GM18519 (cell line): ENCODE results near the gene ACBD6.
"Not testable (repeated sequence)": the region's sequence is repeated elsewhere in the genome, so short reads cannot be mapped to it uniquely, and the experiment has no call there.

Experiments
- ATAC-seq: cut with Tn5 transposase; IDR thresholded peaks from one replicate; pipeline ENCODE4 v1.9.1; 2021; ENCODE audit warnings: mild to moderate bottlenecking, moderate library complexity; ENCODE audit not compliant: unreplicated experiment, low FRiP score

Gene ACBD6, protein sequence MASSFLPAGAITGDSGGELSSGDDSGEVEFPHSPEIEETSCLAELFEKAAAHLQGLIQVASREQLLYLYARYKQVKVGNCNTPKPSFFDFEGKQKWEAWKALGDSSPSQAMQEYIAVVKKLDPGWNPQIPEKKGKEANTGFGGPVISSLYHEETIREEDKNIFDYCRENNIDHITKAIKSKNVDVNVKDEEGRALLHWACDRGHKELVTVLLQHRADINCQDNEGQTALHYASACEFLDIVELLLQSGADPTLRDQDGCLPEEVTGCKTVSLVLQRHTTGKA

GRCh38 chr1:180502361-180503279, at the start of gene ACBD6:
ACBD6 (minus strand) TSS chr1:180502577; CDS start chr1:180502266, 311 bp downstream.
- ATAC-seq: peak; percentile 63

DNA sequence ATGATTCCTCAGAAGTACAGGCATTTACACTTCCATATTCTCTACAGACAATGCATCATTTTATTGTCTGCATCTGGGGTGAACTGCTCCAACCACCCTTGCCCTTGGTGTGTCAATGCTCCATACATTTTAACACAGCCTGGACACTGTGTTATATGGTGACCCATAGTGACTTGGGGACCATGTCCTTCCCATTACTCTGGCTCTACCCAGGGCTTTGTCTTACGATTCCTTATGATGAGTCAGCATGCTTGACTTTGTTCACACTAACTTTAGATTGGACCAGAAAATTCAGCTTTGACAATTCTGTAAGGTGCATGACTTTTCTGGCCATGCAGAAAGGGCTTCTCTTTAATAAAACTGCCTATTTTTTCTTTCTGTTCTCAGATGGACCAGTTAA, 49.6 kb upstream of the ACBD6 start:
- no peak for ATAC-seq

GRCh38 chr1:180550241-180550640, 47.9 kb upstream of the ACBD6 start:
- no peak for ATAC-seq

- ATAC-seq: not testable (repeated sequence)
Measured at GRCh38 chr1:180549770-180550169, 47.4 kb upstream of the ACBD6 start.

- no peak for ATAC-seq
Measured at GRCh38 chr1:180548686-180549317, 46.4 kb upstream of the ACBD6 start.

DNA sequence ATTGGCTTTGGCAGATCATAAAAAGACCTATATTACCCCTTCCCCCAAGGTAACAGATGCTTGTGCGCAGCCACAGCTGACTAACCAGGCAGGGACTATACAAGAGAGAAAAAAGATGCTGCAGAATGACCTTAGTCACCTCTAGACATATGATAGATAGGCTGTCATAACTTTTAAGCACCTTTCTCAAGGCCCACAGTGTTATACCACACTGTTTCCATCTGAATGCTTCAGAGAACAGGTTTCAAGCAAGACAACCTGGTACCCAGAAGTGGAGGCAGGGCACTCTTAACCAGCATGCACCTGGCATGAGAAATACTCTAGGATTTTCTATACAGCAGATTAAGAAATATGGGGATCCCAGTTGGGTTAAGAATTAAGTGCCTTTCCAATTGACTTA, 43.6 kb upstream of the ACBD6 start:
- ATAC-seq: no peak

GRCh38 chr1:180544050-180544449, 41.7 kb upstream of the ACBD6 start:
- no peak for ATAC-seq

DNA sequence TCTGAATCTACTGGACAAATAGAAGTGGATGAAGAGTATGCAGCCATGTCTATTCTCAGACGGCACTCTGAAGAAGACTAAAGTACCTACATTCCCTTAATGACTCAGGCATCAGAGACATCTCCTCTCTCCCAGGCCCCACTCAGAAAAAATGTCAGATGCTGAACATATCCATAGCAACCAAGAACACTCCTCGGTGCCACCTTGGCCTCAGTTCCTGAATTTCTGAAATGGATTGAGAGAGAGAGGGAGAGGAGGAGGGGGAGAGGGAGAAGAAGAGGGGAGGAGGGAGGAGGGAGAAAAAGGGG, 40.4 kb upstream of the ACBD6 start:
- no peak for ATAC-seq

DNA sequence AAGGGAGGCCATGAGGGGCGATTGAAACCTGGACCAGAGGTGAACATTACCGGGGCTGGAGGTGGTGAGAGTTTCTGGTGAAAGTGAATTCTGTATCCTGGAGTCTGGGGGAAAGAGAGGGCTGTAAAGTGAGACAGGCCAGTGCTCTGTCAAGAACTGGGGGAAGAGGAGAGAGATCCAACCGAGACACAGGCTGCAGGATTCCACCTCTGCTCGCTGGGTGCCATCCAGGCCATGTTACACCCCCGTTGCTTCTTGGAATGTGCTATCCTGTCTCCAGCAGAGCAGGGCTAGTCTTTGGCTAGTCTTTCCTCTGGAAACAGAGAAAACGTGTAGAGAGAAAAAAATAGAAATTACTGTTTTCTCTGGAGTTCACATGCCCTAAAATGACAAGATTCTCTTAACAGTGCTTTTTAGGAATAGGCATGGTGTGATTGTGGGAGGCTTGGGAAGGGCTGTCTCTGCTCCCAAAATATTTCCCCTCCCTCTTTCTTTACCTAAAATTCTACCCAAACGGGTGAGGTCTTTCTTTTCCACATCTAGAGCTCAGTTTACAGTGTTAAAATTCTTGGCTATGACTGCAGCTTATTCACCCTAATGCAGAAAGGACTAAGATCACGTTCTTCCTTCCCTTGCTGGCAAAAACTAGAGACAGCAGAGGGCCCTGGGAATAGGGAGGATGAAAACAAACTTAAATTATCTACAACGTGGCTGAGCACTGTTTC, 39.9 kb upstream of the ACBD6 start:
- no peak for ATAC-seq

DNA sequence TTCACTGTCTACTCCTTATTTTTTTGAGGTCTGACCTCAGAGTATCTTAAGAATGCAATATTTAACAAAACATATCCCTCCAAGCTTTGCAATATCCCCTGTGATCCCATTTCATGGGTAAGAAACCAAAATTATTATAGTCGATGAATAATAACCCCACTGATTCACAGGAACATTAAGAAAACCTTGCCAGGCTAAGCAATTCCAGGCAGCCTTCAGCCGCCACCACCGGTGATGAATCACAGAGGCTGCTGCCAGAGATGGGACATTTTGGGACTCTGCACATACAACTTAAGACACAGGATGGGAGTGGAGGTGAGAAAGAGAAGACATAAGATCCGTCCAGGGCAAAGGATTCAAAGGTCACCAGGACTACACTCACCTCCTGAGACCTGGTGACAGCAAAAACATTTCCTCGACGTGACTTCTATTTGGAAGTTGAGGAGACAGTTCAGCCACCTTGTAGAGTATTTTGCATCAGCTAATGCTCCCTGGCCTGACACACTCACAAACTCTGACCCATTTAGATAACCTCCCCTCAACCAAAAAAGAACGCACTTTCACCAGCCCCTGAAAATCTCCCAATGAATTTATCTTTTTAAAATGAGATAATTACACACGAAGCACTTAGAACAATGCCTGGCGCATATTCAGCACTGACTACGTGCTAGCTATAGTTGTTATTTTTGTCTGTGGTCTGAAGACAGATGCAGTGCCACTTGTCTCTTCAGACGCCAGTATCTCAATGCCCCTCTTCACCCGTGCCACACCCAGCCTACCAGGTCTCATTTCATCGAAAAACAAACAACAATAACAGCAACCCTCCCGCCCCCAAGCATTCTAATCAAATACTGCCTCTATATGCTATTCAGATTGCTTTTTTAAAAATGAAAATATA, 38.6 kb upstream of the ACBD6 start:
- ATAC-seq: no peak

DNA sequence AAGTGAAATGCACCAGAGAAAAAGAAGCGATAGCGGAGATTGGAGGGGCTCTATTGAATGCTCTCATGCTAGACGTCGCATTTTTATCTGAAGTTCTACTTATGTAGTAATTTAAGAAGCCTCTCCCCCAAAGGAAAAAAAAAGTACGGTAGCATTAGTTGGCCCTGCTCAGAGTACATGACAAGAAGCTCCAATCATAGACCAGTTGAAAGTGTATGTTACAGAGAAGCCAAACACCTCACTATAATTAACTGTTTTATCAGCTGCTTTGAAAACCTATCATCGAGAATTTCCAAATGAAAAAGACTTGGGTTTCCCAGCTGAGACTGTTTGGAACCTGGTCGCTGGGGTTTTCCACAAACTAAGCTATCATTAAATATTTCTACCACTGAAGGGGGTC, 36.8 kb upstream of the ACBD6 start:
- no peak for ATAC-seq

- ATAC-seq: no peak
Measured at GRCh38 chr1:180536821-180537372, 34.5 kb upstream of the ACBD6 start.

GRCh38 chr1:180535418-180535999, 33.1 kb upstream of the ACBD6 start:
- no peak for ATAC-seq

- ATAC-seq: no peak
Measured at GRCh38 chr1:180534214-180534613, 31.8 kb upstream of the ACBD6 start.

GRCh38 chr1:180533266-180533987, 31.1 kb upstream of the ACBD6 start:
- peak; percentile 58 for ATAC-seq

- ATAC-seq: no peak
Measured at GRCh38 chr1:180532854-180533253, 30.5 kb upstream of the ACBD6 start.

DNA sequence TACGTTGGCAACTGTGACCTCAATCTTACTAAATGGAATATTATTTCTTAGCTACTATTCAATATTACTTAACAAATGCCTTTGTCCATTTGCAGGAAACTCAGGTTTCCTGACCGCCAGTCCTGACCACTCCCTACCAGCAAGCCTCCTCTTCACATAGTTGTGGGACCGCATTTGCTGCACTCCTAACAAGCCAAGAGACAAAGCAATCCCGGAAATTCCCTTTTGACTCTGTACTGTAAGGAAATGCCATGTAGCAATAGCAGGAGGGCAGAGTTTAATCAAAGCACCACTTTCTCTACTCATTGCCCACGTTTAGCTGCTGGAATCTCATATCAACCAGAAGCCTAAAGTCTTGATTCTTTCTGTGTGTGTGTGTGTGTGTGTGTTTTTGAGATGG, 28.1 kb upstream of the ACBD6 start:
- ATAC-seq: no peak

DNA sequence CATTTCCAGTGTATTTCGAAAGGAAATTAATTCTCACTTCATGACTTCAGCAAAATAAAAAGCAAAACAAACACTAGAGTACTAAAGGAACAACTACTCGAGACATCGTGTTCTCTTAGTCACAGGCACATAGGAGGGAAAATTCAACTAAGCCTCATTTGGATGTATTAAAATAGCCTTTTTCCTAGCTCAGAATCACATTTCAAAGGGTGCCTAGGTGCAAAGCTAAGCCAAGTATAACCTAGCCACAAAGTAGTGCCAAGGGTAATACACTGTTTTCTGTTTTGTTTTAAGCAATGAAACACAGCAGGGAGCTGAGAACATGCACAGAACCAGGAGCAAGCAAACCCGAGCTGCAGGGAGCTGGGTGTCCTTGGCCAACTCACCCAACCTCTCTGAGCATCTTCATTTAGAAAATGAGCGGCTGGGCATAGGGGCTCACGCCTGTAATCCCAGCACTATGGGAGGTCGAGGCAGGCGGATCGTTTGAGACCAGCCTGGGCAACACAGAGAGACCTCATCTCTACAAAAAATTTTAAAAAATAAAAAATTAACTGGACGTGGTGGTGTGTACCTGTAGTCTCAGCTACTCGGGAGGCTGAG, 26.6 kb upstream of the ACBD6 start:
- ATAC-seq: no peak
